Peyer's patch (tissue), 4 donors: ENCODE data around the gene SPRY4. TPM values are rescaled to one million over a fixed set of nuclear protein-coding genes. Genes with fewer than 3 reads are reported as not detected.

Source experiments
- DNase-seq, 3 donors: peaks; one replicate each; pipeline ENCODE4 v3.0.0-alpha.2; 2017 to 2019
- H3K27ac ChIP-seq, 4 donors: fragments of 200-600 bp; sonication (generic); one replicate each; pipeline ENCODE4 v1.5.1; 2016 to 2019
- H3K27me3 ChIP-seq, 2 donors: fragments of 200-600 bp; sonication (generic); one replicate each; pipeline ENCODE4 v1.5.1; 2019
- H3K36me3 ChIP-seq, 3 donors: fragments of 200-600 bp; sonication (generic); one replicate each; pipeline ENCODE4 v1.5.1; 2016 to 2019
- H3K4me1 ChIP-seq, 4 donors: fragments of 200-600 bp; sonication (generic); one replicate each; pipeline ENCODE4 v1.5.1; 2016 to 2019
- H3K4me3 ChIP-seq, 4 donors: fragments of 200-600 bp; sonication (generic); 1 replicate in 3 of 4; 2 replicates in 1 of 4; pipeline ENCODE4 v1.5.1; 2016 to 2019; ENCODE audit warnings: mild to moderate bottlenecking in 1 of 4
- H3K9me3 ChIP-seq, 4 donors: fragments of 200-600 bp; sonication (generic); one replicate each; pipeline ENCODE4 v1.5.1; 2016 to 2019; ENCODE audit warnings: mild to moderate bottlenecking in 1 of 4
- POLR2A ChIP-seq, 2 donors: fragments of 450-650 bp; IDR thresholded peaks; one replicate each; pipeline ENCODE4 v1.5.1; 2017; ENCODE audit warnings: antibody characterized with exemption in 2 of 2, mild to moderate bottlenecking in 2 of 2, moderate library complexity in 2 of 2
- total RNA-seq, 4 donors: library from RNA; depleted of rRNA; stranded (reverse); fragments of >200 nt; gene quantifications; one replicate each; pipeline ENCODE4 v1.1.0, GENCODE V29; 2016
- TF ChIP-seq, protein P1 (sequence below), 6 experiments: fragments of 450-650 bp in 4 of 6; fragments of 200-600 bp in 2 of 6; sonication (generic) in 1 of 6; IDR thresholded peaks; one replicate each; pipeline ENCODE4 v1.5.1; 2017 to 2019; ENCODE audit warnings: antibody characterized with exemption in 6 of 6, mild to moderate bottlenecking in 3 of 6, moderate library complexity in 1 of 6

The SPRY4 gene
- total RNA-seq, 4 donors from 2014 or later: 17.5 to 43.3 (median 31.5) TPM

DNA sequence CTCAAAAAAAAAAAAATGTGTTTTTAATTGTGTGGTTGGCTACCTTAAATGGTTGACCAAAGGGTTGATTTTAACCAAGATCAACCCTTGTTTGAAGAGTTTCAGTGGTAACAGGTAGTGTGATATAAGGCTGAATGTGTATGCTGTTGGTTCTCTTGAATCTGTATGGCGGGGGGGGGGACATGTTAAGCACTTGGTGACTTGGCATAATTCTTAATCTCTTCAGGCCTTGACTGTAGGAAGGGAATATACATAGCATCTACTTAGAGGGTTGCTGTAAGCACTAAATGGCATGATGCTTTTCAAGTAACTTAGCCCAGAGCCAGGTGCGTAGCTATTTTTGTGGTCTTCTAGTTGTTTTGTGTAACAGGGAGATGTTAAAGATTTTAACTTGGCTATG, 5.6 kb upstream of the SPRY4 start:
- Histone ChIP-seq H3K36me3 (no peaks in the 10 kb centered on the region), H3K27ac (no peak overlapping the region), H3K9me3 (no peaks in the 10 kb centered on the region), H3K4me1 (peaks cover 0 to 9% (median 3%) of the 10 kb centered on the region in 4 donors), H3K4me3 (no peak overlapping the region), H3K27me3 (no peaks in the 10 kb centered on the region)
- no peak for DNase-seq
- TF ChIP-seq POLR2A (IDR thresholded peaks at IDR 0.05): no peak
- TF ChIP-seq, protein P1, sequence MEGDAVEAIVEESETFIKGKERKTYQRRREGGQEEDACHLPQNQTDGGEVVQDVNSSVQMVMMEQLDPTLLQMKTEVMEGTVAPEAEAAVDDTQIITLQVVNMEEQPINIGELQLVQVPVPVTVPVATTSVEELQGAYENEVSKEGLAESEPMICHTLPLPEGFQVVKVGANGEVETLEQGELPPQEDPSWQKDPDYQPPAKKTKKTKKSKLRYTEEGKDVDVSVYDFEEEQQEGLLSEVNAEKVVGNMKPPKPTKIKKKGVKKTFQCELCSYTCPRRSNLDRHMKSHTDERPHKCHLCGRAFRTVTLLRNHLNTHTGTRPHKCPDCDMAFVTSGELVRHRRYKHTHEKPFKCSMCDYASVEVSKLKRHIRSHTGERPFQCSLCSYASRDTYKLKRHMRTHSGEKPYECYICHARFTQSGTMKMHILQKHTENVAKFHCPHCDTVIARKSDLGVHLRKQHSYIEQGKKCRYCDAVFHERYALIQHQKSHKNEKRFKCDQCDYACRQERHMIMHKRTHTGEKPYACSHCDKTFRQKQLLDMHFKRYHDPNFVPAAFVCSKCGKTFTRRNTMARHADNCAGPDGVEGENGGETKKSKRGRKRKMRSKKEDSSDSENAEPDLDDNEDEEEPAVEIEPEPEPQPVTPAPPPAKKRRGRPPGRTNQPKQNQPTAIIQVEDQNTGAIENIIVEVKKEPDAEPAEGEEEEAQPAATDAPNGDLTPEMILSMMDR (IDR thresholded peaks at IDR 0.05): no peak

DNA sequence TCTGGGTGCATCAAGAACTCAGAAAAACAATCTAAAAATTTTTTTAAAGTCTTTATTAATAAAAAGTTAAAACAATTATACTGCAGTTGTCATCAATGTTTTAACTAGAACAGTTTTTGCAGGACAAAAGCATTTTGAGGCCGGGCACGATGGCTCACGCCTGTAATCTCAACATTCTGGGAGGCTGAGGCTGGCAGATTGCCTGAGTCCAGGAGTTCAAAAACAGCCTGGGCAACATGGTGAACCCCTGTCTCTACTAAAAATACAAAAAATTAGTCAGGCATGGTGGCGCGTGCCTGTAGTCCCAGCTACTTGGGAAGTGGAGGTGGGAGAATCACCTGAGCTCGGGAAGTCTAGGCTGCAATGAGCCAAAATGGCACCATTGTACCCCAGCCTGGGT, 5.2 kb upstream of the SPRY4 start:
- DNase-seq: no peak
- no peaks in the 10 kb centered on the region for H3K27me3 ChIP-seq
- H3K9me3 ChIP-seq: no peaks in the 10 kb centered on the region
- H3K27ac ChIP-seq: no peak overlapping the region
- H3K4me1 ChIP-seq: peaks cover 0 to 13% (median 6%) of the 10 kb centered on the region in 4 donors
- H3K4me3 ChIP-seq: no peak overlapping the region
- no peaks in the 10 kb centered on the region for H3K36me3 ChIP-seq
- TF ChIP-seq POLR2A (IDR thresholded peaks at IDR 0.05): no peak
- TF ChIP-seq, protein P1 (IDR thresholded peaks at IDR 0.05): no peak

DNA sequence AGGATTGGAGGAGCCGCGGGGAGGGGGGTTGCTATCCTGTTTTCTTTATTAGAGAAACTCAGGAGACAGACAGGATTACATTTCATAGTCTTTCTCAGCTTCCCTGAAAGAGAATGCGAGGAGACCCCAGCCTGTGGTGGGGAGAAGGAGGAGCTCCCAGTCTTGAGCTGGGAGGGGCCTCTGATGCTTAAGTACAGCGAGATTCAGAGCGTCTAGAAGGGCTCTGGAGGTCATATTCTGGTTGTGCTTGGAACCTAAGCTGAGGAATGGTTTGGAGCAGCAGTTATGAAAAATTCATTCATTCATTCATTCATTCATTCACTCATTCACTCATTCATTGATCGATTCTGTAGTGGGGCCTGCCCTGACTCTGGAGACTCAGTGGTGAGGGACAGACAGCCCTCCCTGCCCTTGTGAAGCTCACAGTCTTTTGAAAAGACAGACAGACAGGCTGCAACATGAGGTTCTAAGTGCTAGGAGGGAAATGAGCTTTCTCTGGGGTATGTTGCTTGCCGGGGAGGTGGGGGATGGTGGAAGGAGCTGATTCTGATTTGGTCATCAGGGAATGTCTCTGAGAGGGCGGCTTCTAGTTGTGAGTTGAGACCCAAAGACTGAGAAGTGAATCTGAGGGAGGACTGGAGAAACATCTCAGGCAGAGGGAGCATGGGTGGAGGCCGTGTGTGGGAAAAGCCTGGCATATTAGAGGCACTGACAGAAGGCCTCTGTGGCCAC, 2.5 kb upstream of the SPRY4 start:
- no peak overlapping the region for H3K4me3 ChIP-seq
- DNase-seq: no peak
- no peaks in the 10 kb centered on the region for H3K36me3 ChIP-seq
- H3K27ac ChIP-seq: peak overlapping the region in 2 of 4 donors; percentile 73 to 95
- H3K4me1 ChIP-seq: peaks cover 0 to 20% (median 10%) of the 10 kb centered on the region in 4 donors
- no peaks in the 10 kb centered on the region for H3K27me3 ChIP-seq
- H3K9me3 ChIP-seq: no peaks in the 10 kb centered on the region
- TF ChIP-seq, protein P1 (IDR thresholded peaks at IDR 0.05): no peak
- no peak for TF ChIP-seq POLR2A (IDR thresholded peaks at IDR 0.05)

DNA sequence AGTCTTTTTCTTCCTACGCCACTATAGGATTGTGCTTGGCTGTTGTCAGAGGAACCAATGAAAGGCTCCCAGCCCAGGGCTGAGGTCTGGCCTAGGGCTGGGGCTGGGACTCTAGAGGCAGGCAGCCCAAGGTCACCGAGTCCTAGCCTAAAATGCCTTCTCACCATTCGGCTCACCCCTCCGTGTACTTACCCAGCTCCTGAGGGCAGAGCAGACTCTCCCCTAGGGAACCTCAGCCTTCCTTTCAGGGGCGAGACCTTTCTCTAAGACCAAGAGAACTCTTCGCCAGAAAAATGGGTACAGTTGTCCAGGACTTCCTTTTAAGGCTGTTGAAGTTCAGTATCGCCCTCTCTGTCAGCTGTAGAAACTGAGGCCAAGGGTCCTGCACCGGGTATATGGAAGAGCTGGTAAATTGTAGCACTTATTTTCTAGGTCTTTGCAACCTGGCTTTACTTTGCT, 1.7 kb upstream of the SPRY4 start:
- peaks cover 0 to 23% (median 10%) of the 10 kb centered on the region in 4 donors for H3K4me1 ChIP-seq
- peak overlapping the region in 2 of 4 donors; percentile 59 to 72 for H3K4me3 ChIP-seq
- peak overlapping the region in 3 of 4 donors; percentile 73 to 95 (median 86) for H3K27ac ChIP-seq
- no peaks in the 10 kb centered on the region for H3K9me3 ChIP-seq
- DNase-seq: no peak
- TF ChIP-seq, protein P1 (IDR thresholded peaks at IDR 0.05): no peak
- TF ChIP-seq POLR2A (IDR thresholded peaks at IDR 0.05): no peak
- no peaks in the 10 kb centered on the region for H3K36me3 ChIP-seq
- H3K27me3 ChIP-seq: no peaks in the 10 kb centered on the region

DNA sequence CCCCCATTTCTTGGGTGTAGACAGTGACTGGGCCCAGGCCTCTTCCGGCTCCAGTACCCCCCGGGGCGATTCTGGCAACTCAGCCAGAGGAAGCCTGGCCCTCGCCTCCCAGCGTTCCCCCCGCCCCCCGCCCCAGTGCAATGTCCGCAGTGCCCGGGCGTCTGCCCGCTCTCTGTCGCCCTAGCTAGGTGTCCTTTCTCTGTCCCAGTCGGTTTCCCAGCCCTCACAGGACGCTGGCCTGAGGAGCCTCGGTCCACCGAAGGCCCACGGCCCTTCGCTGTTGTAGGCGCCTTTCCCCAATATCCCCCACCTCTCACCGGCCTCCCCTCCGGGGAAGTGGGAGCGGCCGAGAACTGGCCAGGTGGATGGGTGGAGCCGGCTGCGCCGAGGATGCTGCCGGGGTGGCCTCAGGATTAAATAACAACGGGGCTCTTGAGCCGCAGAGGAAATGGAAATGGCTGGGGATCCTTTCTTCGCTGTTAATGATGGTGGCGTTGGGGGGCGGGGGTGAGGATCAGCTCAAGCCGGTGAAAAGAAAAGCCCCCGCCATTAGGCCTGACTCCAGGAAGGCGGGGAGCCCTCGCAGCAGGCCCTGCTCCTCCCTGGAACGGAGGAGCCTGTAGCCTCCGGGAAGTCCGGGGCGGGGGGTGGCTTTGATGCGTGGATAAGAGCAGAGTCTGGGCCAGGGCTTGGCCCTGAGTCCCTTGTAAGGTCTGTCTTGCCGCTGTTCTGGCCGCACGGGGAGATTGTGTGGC, 1.1 kb upstream of the SPRY4 start:
- H3K4me1 ChIP-seq: peaks cover 0 to 29% (median 10%) of the 10 kb centered on the region in 4 donors
- peak overlapping the region; percentile 50 to 72 (median 59) for H3K4me3 ChIP-seq
- no peaks in the 10 kb centered on the region for H3K27me3 ChIP-seq
- DNase-seq: peak in 2 of 3 donors; percentile 56 to 65
- TF ChIP-seq, protein P1 (IDR thresholded peaks at IDR 0.05): no peak
- TF ChIP-seq POLR2A (IDR thresholded peaks at IDR 0.05): no peak
- peak overlapping the region; percentile 60 to 95 (median 80) for H3K27ac ChIP-seq
- no peaks in the 10 kb centered on the region for H3K36me3 ChIP-seq
- no peaks in the 10 kb centered on the region for H3K9me3 ChIP-seq
